GM15510 (cell line): Measurements from ENCODE around the gene ZBTB43.

Source experiments
- POLR2A ChIP-seq: IDR thresholded peaks from 3 replicates; pipeline ENCODE4 v1.6.1; 2011; ENCODE audit warnings: borderline replicate concordance; ENCODE audit not compliant: insufficient read length; ENCODE audit errors: extremely low read depth

ZBTB43 gene

DNA sequence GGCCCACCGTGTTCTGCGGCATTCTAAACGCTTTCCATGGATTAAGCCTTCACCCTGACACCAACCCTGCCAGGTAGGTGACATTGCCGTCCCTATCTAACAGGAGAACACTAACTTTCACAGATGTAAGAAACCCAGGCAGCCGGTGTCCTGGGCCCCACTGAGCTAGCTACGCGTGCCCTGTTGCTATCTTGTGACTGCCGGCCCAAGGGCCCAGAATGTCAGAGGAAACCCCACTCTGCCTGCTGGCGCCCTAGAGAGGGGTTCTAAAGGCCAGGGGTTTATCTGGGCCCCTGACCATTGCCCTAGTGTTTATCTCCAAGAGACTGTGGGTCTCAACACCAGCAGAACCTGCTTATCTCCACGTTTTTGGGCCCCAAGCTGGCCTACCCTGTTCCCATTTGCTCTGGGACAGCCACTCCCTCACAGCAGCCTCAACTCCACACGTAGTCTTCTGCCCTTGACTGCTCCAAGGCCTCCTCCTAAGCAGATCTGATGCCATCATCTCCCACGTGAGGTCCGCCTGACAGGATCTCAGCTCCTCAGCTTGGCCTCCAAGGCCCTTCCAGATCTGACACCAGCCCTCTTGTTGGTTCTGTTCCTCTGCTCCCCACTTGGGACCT, 37.5 kb downstream of the ZBTB43 start:
- no peak for TF ChIP-seq POLR2A

DNA sequence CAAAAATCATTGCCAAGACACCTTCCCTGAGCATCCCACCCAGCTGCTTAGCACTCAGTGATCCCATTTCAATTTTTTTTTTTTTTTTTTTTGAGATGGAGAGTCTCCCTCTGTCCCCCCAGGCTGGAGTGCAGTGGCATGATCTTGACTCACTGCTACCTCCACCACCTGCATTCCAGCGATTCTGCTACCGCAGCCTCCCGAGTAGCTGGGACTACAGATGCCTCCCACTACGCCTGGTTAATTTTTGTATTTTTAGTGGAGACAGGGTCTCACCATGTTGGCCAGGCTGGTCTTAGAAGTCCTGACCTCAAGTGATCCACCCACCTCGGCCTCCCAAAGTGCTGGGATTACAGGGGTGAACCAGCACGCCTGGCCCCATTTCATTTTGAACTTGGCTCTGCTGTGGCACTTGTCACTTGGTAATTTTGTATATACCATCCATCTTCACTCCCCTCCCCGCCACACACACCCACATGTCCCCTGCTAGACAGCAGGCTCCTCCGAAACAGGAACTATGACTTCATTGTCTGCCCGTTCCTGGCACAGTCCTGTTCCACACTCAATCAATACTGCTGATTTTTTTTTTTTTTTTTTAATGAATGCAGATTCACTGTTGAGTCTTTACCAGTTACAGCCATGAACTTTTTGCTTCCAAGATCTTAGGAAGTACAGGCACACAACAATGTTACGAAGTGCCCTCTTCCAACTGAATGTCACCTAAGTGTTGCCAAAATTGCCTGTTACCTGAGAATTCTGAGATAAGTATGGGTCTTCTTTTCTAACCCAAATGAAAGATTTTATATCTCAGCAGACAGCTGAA, 38.3 kb downstream of the ZBTB43 start:
- TF ChIP-seq POLR2A, result no peak

- TF ChIP-seq POLR2A, result no peak
These were observed 39.2 kb downstream of the ZBTB43 start for GRCh38 chr9:126844085-126844484.

- no peak for TF ChIP-seq POLR2A
These were observed 42.2 kb downstream of the ZBTB43 start for GRCh38 chr9:126847051-126847450.

- no peak for TF ChIP-seq POLR2A
These were observed 44.9 kb downstream of the ZBTB43 start for GRCh38 chr9:126849591-126850225.

DNA sequence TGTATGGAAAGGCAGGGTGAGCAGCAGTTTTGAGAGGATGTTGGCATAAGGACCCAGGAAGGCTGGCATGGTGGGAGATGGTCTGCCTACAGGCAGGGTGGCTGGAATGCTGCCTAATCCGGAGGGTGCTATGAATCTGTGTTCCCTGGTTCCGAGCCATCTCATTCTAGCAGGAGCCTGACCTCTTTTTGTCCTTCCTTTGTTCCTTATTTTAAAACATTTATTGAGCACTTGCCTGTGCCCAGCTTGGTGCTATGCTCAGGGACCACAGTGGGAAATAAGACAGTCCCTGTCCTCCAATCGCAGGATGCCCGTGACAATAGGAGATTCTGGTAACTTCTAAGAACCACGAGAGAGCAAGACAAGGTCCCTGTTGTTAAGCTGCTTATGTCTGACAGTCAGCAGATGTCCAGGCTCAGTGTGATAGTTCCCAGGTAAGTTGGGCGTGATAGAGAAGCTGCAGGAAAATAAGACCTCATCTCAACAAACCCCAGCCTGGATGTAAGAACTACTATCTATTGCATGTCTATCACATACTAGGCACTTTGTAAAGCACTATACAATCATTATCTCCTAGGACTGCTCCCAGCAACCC, 46.5 kb downstream of the ZBTB43 start:
- TF ChIP-seq POLR2A, result no peak

- TF ChIP-seq POLR2A, result no peak
These were observed 47.3 kb downstream of the ZBTB43 start for GRCh38 chr9:126852086-126852688.

- no peak for TF ChIP-seq POLR2A
These were observed 48.8 kb downstream of the ZBTB43 start for GRCh38 chr9:126853667-126854066.

DNA sequence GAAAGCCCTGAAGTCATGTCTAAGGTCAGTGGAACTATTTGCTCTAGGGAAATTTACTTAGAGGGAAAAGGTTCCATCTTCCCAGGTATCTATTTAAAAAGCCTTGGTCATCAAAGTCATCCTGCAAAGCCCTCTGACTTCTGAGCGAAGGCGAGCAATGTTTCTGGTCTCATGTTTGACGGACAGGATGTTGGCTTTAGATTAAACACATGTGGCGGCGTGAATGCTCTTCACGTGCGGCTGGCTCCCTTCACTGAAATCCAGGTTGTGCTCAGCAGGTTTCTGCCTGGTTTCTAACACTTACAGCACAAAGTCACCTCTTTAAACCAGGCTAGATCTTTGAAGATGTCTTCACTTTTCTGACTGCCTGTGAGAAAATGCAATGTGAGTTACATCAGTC, 49.9 kb downstream of the ZBTB43 start:
- no peak for TF ChIP-seq POLR2A

DNA sequence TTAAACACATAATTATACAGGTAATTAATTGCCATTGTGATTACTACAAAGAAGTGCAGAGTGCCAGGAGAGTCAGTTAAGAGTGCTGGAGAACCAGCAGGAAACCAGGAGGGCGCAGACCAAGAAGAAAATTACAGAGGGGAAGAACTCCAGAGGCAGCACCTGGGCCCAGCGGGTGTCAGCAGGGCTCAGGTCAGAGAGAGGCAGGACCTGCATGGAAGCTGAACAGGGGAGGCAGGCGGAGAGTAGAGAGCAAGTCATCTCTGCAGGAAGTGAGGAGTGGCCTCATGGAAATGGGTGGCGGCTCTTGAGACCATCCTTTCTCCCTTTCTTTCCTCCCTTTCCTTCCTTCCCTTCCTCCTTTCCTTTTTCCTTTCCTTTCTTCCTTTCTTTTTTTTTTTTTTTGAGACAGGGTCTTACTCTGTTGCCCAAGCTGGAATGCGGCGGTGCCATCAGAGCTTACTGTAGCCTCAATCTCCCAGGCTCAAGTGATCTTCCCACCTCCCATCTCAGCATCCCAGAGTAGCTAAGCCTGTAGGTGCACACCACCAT, 51.6 kb downstream of the ZBTB43 start:
- no peak for TF ChIP-seq POLR2A

- no peak for TF ChIP-seq POLR2A
These were observed 52.6 kb downstream of the ZBTB43 start for GRCh38 chr9:126857261-126857960.

DNA sequence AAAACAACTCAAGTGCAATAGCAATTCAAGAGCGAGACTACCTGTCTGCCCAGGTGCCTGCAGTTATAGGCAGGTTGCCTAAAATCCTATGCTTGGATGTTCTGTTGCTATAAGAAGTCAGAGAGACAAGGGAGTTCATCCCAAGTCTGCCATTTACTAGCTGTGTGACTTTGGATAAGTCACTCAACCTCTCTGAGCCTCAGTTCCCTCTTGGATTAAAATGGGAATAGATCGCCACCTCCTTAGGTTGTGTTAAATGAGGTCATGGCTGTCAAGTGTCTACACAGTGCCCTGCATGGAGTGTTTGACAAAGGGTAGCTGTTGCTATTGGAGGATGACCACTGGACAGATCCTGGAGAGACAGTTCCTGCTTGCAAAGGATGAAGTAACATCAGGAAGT, 54.3 kb downstream of the ZBTB43 start:
- no peak for TF ChIP-seq POLR2A

- peak; percentile 90 for TF ChIP-seq POLR2A
These were observed 55.4 kb downstream of the ZBTB43 start, which contains the start of gene ZBTB34 for GRCh38 chr9:126860077-126860756. Gene ZBTB34, plus strand, starts transcription at chr9:126860639. Its CDS starts 18,761 bp downstream, at chr9:126879400.
